ENCODE data around the gene A1BG. TPM values are rescaled to one million over a fixed set of nuclear protein-coding genes. Genes with fewer than 3 reads are reported as not detected.

The A1BG gene, protein sequence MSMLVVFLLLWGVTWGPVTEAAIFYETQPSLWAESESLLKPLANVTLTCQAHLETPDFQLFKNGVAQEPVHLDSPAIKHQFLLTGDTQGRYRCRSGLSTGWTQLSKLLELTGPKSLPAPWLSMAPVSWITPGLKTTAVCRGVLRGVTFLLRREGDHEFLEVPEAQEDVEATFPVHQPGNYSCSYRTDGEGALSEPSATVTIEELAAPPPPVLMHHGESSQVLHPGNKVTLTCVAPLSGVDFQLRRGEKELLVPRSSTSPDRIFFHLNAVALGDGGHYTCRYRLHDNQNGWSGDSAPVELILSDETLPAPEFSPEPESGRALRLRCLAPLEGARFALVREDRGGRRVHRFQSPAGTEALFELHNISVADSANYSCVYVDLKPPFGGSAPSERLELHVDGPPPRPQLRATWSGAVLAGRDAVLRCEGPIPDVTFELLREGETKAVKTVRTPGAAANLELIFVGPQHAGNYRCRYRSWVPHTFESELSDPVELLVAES
- 4.8 TPM for polyA plus RNA-seq (2012; ENCODE audit: missing spikeins)

DNA sequence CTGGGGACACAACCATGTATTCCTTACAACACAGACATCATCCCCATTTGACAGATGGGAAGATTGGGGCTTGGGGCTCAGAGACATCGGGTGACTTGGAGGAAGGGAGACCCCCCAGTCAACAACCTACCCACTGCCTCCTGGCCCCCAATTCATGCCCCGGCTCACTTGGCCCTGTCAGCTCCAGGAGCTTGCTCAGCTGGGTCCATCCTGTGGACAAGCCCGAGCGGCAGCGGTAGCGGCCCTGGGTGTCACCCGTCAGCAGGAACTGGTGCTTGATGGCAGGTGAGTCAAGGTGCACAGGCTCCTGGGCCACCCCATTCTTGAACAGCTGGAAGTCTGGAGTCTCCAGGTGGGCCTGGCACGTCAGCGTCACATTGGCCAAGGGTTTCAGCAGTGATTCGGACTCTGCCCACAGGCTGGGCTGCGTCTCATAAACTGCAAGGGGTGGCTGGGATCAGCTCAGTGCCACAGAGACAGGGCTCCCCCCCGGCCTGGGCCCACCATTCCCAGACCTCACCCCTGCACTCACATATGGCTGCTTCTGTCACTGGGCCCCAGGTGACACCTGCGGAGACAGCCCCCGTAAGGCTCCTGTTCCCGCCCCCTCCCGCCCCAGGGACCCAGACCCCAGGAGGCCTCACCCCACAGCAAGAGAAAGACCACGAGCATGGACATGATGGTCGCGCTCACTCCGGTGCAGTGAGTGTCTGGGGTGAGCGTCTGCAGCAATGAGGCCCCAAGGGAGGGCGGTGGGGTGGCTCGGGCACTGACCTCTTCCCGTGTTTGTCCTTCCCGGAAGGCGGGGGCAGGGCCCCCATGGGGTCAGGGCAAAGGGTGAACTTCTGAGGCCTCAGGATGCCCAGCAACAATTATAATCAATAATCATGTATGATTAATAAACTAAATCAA, at the start of gene A1BG:
A1BG (minus strand) TSS at position 733 of the 912 bp plus-strand sequence; CDS start at position 678, 55 bp downstream.
- FAIRE-seq (no peak), DNase-seq (ENCODE audit: insufficient read length) (no peak)
- TF ChIP-seq TAF1 (IDR thresholded peaks at IDR 0.05; ENCODE audit: borderline replicate concordance, low read depth, low read length) (no peak), POLR2AphosphoS5 (IDR thresholded peaks at IDR 0.05; ENCODE audit: low read depth, low read length) (no peak), POLR2A (IDR thresholded peaks at IDR 0.05; ENCODE audit: low read depth, low read length) (no peak)

DNA sequence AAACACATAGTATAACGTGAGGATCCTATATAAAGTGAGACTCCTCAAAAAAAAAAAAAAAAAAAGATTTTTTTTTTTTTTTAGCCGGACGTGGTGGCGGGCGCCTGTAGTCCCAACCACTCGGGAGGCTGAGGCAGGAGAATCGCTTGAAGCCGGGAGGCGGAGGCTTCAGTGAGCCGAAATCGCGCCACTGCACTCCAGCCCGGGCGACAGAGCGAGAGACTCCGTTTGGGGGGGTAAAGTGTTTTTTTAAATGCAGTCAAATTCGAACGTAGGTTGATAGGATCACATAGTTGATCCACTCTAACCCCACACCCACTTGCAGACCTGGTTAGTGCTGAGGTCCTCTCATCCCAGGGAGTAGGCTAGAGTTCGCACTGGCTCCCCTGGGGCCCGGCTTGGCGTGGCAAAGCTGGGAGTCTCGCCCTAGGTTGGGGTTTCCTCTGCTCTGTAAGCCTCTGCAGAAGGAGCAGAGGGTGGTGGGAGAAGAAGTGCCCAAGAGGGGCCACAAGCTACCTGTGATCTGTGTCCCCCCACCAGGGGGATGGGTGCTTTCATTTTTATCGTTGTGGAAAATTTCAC, 48.6 kb upstream of the A1BG start:
- TF ChIP-seq POLR2A (IDR thresholded peaks at IDR 0.05; ENCODE audit: low read depth, low read length) (no peak), POLR2AphosphoS5 (IDR thresholded peaks at IDR 0.05; ENCODE audit: low read depth, low read length) (no peak), TAF1 (IDR thresholded peaks at IDR 0.05; ENCODE audit: borderline replicate concordance, low read depth, low read length) (no peak)
- DNase-seq (ENCODE audit: insufficient read length) (no peak), FAIRE-seq (no peak)

DNA sequence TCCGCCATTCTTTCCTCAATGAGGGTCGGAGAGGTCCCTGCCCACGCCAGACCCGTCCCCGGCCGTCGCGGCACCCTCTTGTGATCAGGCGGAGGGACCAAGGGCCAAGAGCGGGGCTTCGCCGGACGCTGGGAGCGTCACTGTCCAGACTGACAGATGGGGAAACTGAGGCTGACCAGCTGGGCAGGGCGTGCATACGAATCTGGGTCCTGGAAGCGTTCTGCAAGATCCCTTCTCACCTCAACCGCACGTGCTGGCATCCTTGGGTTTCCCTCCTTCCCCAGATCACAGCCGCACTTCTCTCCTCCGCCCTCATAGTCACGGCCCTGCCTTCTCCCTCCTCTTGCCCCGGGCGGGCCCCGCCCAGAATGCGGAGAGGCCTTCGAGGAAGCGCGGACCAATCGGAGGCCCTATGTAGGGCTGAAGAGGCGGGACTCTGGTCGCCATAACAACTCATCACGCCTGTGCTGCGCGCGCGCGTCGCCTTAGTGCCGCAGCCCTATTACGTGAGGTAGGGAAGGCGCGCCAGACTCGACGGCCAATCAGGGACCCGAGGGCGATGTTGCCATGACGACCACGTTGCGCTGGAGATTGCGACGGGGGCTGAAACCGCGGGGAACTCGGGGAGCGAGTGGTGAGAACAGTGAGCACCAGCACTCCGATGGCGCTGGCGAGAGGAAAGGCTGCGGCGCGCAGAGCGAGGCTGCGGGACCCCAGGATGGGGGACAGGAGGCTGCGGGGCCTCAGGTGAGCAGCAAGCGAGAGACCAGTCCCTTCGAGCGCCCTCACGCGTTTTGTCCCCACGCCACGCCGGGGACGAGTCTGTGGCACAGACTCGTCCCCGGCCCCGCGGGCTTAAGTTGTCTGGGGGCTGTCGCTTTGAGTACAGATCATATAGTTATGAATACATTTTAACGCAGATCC, 47.9 kb upstream of the A1BG start:
- FAIRE-seq (peak; percentile 99), DNase-seq (ENCODE audit: insufficient read length) (peak; percentile 100)
- TF ChIP-seq POLR2A (IDR thresholded peaks at IDR 0.05; ENCODE audit: low read depth, low read length) = peak; percentile 83; the same call in 1 of the 2 replicates
- TF ChIP-seq POLR2AphosphoS5 (IDR thresholded peaks at IDR 0.05; ENCODE audit: low read depth, low read length) = peak; percentile 76
- peak; percentile 67 for TF ChIP-seq TAF1 (IDR thresholded peaks at IDR 0.05; ENCODE audit: borderline replicate concordance, low read depth, low read length)

DNA sequence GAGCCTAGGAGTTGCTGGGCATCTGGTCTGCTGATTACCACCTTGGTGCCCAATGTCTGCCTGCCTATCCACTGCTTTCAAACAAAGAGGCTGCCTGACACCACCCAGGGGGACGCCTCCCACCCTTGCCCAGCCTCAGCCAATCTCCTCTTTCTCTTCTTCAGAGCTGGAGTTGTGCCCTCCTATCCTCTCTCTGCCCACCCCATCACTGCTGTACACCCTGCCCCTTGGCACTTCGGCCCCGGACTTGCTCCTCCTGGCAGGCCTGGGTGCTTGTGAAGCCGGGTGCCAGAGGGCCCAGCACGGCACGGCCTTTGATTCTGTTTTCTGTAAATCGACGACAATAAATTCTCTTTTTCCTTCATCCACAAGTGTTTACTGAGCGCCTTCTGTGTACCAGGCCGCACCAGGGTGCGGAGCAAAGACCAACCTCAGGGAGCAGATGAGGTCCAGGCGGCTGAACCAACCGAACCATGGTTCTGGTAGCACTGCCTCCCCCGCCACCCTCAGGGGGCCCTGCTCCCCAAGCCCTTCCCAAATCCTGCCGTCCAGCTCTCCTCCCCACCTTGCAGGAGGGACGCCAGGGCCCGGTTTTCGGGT, 47.1 kb upstream of the A1BG start:
- no peak for FAIRE-seq
- DNase-seq (ENCODE audit: insufficient read length) = no peak
- no peak for TF ChIP-seq POLR2A (IDR thresholded peaks at IDR 0.05; ENCODE audit: low read depth, low read length)
- no peak for TF ChIP-seq POLR2AphosphoS5 (IDR thresholded peaks at IDR 0.05; ENCODE audit: low read depth, low read length)
- no peak for TF ChIP-seq TAF1 (IDR thresholded peaks at IDR 0.05; ENCODE audit: borderline replicate concordance, low read depth, low read length)

DNA sequence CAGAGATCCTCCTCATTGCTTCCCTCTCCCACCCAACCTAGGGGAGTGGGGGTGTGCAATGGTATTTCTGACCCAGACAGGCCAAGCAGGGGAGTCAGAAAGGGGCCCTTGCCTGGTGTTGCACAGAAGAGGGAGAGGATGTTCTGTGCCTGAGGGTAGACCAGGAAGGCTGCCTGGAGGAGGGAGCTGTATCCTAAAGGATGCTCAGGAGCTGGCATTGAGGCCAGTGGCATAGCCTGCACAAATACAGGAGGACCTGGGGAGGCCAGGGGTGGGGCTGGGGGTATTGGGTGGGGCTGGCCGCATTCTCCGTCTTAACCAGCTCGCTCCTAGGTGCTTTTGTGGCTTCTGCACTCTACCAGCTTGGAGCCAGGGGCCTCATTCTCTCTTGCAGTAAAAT, 46.6 kb upstream of the A1BG start:
- no peak for DNase-seq (ENCODE audit: insufficient read length)
- FAIRE-seq = no peak
- TF ChIP-seq POLR2AphosphoS5 (IDR thresholded peaks at IDR 0.05; ENCODE audit: low read depth, low read length) (no peak), POLR2A (IDR thresholded peaks at IDR 0.05; ENCODE audit: low read depth, low read length) (no peak), TAF1 (IDR thresholded peaks at IDR 0.05; ENCODE audit: borderline replicate concordance, low read depth, low read length) (no peak)

DNA sequence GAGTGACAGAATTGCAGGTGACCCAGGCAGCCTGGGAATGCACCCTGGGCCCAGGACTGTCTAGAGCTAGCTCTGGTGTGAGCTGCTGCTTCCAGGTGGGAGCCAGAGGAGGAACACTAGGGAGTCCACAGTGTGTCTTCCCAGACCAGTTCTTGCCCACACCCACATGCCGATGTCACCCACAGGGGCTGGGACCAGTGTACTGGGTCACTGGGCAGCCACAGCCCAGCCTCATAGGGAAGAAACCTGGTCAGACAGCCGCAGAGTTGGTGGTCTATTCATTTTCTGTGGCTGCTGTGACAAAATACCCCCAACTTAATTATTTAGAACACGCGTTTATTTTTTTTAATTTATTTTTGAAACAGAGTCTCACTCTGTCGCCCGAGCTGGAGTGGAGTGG, 45.3 kb upstream of the A1BG start:
- no peak for FAIRE-seq

DNA sequence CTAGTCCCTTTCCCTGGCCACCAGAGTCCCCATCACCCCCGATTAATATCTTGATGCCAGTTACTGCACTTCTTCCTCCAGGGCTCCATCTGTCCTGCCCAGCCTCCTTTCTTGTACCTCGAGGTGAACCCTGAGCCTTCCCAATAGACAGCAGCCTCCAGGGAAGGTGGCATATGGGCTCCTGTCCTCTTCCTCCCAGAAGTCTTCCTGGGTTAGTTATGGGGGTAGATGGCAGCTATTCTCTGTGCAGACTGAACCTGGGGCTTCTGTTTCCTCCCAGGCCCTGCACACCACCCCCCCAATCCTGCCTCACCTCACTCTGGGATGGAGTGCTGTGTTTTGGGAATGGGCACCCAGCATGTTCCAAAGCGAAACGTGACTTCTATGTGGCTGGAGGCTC, 44.8 kb upstream of the A1BG start:
- FAIRE-seq (no peak), DNase-seq (ENCODE audit: insufficient read length) (no peak)
- no peak for TF ChIP-seq POLR2A (IDR thresholded peaks at IDR 0.05; ENCODE audit: low read depth, low read length)
- TF ChIP-seq TAF1 (IDR thresholded peaks at IDR 0.05; ENCODE audit: borderline replicate concordance, low read depth, low read length) = no peak
- no peak for TF ChIP-seq POLR2AphosphoS5 (IDR thresholded peaks at IDR 0.05; ENCODE audit: low read depth, low read length)

More for the DNA sequence above, 45.3 kb upstream of the A1BG start:
- TF ChIP-seq POLR2A (IDR thresholded peaks at IDR 0.05; ENCODE audit: low read depth, low read length) = no peak
- no peak for TF ChIP-seq POLR2AphosphoS5 (IDR thresholded peaks at IDR 0.05; ENCODE audit: low read depth, low read length)
- TF ChIP-seq TAF1 (IDR thresholded peaks at IDR 0.05; ENCODE audit: borderline replicate concordance, low read depth, low read length) = no peak
- no peak for DNase-seq (ENCODE audit: insufficient read length)

DNA sequence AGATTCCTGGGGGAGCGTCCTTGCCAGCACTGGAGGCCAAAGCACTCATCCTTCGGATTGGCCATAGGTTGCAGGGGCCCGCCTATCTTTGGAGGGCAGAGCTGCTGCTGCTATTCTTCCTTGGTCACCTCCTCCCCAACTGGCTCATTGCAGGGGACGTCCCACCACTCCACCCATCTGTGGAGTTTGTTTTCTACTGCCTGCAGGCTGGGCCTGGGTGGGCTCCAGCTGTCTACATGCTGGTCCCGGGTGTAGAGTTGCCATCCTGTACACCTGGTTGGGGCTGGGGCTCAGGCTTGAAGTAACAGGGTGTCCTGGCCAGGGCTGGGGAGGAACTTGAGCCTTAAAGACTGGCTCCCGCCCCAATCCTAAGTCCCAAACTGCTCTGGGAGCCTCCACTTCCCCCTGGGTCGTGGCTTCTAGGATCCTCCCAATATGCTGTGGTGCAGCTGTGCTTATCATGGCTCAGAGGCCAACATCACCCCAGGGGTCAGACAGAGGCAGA, 44.3 kb upstream of the A1BG start:
- DNase-seq (ENCODE audit: insufficient read length) = no peak
- no peak for TF ChIP-seq POLR2A (IDR thresholded peaks at IDR 0.05; ENCODE audit: low read depth, low read length)
- TF ChIP-seq POLR2AphosphoS5 (IDR thresholded peaks at IDR 0.05; ENCODE audit: low read depth, low read length) = no peak
- TF ChIP-seq TAF1 (IDR thresholded peaks at IDR 0.05; ENCODE audit: borderline replicate concordance, low read depth, low read length) = no peak
- no peak for FAIRE-seq

DNA sequence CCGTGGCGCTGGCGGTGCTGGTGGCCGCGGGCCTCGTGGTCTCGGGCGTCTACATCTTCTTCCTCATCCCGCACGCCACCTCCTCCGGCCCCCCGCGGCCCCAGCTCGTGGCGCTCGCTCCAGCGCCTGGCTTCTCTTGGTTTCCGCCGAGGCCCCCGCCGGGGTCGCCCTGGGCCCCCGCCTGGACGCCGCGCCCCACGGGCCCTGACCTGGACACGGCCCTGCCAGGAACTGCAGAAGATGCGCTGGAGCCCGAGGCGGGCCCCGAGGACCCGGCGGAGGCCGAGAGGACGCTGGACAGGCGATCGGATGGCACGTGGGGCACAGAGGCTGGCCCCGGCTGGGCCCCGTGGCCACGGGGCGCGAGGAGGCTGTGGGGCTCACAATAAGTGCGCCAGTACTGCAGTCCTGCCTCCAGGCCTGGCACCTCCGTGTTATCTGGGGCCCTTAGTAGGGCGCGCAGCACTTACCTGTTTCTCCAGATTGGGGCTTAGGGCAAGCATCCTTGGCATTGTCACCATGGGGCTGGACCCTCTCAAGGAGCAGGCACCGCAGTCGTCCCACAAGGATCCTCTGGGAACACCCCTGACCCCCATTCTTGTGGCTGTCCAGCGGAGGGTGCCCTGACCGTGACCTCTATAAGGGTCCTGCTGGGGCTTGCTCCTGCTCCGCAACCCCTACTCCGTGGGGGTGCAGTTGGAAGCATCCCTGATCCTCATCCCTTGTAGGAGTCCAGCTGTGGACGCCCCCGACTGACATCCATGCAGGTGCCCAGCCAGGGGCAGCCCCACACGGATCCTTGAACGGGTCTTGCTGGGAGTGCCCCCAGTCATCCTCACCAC, 43.6 kb upstream of the A1BG start:
- FAIRE-seq (no peak), DNase-seq (ENCODE audit: insufficient read length) (no peak)
- TF ChIP-seq POLR2AphosphoS5 (IDR thresholded peaks at IDR 0.05; ENCODE audit: low read depth, low read length) (no peak), POLR2A (IDR thresholded peaks at IDR 0.05; ENCODE audit: low read depth, low read length) (no peak), TAF1 (IDR thresholded peaks at IDR 0.05; ENCODE audit: borderline replicate concordance, low read depth, low read length) (no peak)
